ENCODE results near the gene LRIG1.

Gene LRIG1

DNA sequence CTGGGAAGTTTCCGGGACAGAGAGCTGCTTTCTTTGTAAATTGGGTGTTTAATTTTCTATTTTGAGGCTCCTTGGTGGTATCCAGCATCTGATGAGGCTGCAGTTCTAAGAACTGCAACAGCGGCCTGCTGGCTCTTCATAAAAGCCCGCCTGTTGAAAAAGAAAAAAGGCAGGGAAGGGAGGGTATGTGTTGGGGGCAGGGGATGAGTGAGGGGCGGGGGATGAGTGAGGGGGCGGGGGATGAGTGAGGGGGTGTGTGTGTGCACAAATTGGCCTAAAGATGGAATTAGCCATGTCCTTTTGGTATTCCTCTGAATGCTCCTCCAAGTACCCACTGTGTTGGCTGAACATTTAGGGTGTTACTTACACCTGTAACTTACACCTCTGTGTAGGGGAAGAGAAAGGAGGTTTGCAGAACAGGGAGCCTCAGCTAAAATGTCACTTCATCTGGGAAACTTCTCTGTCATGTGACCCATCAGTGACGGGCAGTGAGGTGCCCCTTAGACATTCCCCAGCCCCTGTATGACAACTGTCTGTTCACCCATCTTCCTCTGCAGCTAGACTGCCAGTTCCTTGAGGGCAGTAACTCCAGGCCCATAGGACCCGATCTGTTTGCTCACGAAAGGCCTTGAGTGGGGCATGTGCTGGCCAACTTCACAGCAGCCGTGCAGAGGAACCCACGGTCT lies 57.6 kb downstream of the LRIG1 start:
- TF ChIP-seq POLR2A (IDR thresholded peaks at IDR 0.05; ENCODE audit: low read depth, low read length) = no peak
- FAIRE-seq (no peak), DNase-seq (ENCODE audit: insufficient read length, low spot score) (no peak)

DNA sequence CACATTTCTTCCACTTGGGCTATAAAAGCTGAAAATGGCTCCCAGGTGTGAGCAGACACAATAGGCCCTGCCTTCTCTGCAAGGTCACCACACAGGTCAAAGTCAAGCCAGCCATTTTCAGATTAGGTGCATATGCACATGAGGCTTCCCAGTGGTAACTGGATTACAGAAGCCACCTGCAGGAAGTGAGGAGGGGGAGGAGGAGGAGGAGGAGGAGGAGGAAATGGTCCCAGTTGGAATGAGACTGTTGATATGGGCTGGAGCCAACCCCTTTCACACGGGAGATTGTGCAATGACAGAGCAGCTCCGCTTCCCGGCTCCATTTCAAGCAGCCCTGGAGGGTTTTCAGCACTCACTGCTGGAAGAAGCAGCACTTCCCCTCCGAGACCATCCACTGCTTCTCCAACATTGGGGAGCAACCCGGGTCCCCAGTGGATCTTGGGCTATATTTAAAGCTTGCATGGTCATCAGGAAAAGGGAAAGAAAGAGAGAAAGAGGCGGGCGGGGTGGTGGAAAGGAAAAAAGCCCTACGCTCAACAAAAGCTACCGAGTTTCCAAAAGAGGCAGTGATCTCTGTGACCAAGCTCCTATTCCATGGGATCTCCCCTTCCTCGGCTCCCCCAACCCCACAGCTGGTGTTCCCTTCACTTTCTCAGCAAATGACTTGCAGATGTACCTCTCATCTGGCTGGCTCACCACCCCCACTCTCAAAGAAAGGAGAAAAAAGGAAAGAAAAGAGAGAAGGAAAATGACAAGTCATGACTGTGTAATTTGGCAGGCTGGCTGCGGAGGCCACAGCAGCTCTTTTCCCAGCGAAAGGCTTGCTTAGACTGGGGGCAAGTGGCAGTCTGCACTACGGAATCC lies 58.3 kb downstream of the LRIG1 start:
- DNase-seq (ENCODE audit: insufficient read length, low spot score) (peak; percentile 51), FAIRE-seq (peak; percentile 82)
- TF ChIP-seq POLR2A (IDR thresholded peaks at IDR 0.05; ENCODE audit: low read depth, low read length) = no peak

DNA sequence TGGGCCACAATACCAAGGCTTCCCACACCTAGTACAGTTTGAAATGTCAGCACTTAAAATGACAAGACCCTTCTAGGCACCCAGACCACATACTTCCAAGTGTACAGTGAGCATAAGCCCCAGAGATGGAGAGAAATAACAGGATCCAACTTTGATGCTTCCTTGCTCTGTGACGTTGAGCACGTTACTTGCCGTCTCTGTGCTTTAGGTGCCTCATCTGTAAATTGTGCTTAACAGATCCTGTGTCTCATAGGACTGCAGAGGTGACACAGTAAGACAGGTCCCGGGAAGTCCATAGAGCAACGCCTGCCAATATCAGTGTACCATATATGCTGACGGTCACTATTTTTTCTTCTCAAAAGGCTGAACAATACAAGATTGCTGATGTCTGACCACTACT lies 59.1 kb downstream of the LRIG1 start:
- DNase-seq (ENCODE audit: insufficient read length, low spot score) (no peak), FAIRE-seq (no peak)
- no peak for TF ChIP-seq POLR2A (IDR thresholded peaks at IDR 0.05; ENCODE audit: low read depth, low read length)

DNA sequence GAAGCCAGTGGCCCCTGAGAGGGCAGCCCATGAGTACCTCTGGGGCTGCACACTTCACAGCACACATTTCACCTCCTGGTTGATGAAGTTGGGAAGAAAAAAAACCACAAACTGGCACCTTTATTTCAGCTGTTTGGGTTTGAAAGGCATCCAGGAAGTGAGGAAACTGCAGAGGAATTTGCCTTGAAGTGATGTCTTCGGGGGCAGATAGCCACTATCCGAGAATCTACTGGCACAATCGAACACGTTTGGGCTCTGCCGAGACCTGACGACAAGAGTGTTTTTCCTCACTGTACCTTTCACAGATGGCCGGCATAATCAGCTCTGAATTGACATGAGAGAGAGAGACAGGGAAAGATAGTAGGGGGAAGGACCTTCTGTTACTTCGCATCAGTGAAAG lies 59.7 kb downstream of the LRIG1 start:
- DNase-seq (ENCODE audit: insufficient read length, low spot score) = peak; percentile 35
- peak; percentile 72 for FAIRE-seq
- no peak for TF ChIP-seq POLR2A (IDR thresholded peaks at IDR 0.05; ENCODE audit: low read depth, low read length)

DNA sequence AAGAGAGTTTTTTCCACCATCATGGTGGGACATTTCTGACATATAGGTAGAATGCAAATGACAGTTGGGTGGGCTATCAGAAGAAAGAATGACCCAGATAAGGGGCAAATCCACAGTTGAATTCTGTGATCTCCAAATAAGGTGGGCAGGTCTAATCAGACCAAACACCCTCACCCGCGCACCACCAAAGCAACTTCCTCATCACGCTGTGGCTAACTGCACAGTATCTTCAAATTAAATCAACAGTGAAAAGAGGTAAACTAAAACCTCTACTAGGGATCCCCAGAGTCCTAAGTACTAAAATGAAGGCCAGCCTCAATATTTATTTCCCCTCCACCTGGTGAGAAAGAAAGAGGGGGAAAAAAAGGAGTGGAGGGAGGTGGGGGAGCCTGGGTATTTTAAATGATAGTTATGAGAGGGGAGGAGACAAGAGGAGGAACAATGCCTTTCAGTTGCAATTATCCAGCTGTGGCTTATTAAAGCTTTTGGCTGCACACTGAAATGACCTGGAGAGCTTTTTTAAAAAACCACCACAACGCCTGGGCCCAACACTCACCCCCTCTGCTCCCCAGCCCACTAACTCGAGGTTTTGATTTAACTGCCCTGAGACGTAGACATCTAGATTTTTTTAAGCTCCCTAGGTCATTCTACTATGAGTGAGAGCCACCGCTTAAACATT lies 61.0 kb downstream of the LRIG1 start:
- FAIRE-seq = no peak
- no peak for TF ChIP-seq POLR2A (IDR thresholded peaks at IDR 0.05; ENCODE audit: low read depth, low read length)
- no peak for DNase-seq (ENCODE audit: insufficient read length, low spot score)

DNA sequence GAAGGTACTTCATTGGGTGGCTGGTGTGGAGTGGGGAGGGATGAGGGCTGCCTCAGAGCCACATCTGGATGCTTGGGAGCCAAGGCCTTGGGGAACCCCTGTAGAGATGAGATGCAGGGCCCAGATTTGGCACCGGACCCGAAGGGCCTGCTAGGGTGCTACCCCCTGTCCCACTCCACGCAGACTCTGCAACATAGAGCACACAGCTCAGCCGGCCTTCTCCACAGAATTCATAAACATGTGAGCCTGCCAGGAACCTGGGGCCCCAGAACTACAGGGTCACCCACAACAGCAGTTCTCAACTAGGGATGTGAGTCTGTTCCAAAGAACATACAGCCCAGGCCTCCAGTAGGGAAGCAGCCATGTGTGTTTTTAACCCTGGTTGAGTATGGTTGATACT lies 62.8 kb downstream of the LRIG1 start:
- TF ChIP-seq POLR2A (IDR thresholded peaks at IDR 0.05; ENCODE audit: low read depth, low read length) = no peak
- no peak for DNase-seq (ENCODE audit: insufficient read length, low spot score)
- no peak for FAIRE-seq

DNA sequence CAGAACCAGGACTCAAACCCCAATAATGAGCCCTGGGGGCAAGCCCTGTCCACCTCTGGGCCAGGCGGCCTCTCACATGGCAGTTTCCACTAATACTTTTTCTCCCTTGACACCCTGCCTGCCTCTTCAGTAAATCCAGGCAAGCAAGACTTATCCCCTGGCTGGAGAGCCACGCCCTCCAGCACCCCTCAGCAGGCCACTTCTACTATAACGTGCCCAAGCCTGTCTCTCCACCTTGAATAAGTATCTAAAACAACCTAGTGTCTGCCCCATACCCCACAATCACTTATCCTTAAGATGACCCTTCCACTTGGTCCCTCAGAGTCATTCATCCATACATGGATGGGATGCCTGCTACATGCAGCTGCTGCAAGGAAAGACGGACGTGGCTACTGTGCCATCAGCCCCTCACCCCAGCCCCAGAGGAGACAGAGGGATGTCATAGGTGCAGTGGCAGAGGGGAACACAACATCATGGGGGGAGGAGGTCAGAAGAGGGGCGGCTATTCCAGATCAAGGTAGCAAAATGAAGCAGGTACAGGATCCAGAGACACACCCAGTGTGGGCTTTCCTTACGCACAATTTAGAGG lies 63.4 kb downstream of the LRIG1 start:
- DNase-seq (ENCODE audit: insufficient read length, low spot score) = no peak
- FAIRE-seq = no peak
- TF ChIP-seq POLR2A (IDR thresholded peaks at IDR 0.05; ENCODE audit: low read depth, low read length) = no peak

DNA sequence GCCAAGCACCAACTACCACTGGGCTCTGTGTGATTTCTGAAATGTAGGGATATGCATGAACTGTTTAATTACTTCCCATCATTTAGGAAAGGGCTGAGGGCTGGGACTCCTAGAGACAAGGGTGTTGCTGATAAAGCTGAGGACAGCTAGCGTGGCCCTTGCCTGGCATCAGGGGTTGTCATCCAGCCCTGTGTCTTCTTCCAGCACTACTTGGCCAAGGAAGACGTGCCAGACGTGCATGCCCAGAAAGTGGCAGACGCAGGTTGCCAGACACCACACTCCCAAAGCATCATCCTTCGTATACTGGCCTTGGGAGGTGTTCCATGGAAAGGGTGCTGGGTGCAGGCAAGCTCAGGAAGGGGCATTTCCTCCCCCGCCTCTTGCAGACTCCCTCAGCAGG lies 64.8 kb downstream of the LRIG1 start:
- no peak for TF ChIP-seq POLR2A (IDR thresholded peaks at IDR 0.05; ENCODE audit: low read depth, low read length)
- FAIRE-seq = no peak
- DNase-seq (ENCODE audit: insufficient read length, low spot score) = no peak

DNA sequence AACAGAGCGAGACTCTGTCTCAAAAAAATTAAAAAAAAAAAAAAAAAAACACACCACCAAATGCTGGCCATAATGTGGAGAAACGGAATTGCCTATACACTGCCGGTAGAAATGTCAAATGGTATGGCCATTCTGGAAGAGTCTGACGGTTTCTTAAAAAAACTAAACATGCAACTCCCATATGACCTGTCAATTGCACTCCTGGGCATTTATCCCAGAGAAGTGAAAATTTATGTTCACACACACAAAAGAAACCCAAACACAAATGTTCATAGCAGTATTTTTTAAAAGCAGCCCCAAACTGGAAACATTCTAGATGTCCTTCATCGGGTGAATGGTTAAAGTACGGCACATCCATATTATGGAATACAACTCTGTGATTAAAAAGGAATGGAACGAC lies 66.1 kb downstream of the LRIG1 start:
- DNase-seq (ENCODE audit: insufficient read length, low spot score) (no peak), FAIRE-seq (no peak)
- TF ChIP-seq POLR2A (IDR thresholded peaks at IDR 0.05; ENCODE audit: low read depth, low read length) = no peak

DNA sequence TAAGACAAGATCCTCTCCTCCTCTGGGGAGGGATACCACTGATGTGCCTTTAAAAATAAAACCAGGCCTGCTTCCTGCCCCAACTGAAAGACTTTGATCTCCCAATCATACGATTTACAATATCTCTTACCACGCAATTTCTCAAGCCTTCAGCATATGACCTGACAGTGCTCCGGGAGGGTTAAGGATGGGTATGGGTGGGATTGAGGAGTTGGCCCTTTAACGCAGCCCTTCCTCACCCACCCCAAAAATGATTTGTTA lies 67.4 kb downstream of the LRIG1 start:
- FAIRE-seq (no peak), DNase-seq (ENCODE audit: insufficient read length, low spot score) (no peak)
- TF ChIP-seq POLR2A (IDR thresholded peaks at IDR 0.05; ENCODE audit: low read depth, low read length) = no peak

DNA sequence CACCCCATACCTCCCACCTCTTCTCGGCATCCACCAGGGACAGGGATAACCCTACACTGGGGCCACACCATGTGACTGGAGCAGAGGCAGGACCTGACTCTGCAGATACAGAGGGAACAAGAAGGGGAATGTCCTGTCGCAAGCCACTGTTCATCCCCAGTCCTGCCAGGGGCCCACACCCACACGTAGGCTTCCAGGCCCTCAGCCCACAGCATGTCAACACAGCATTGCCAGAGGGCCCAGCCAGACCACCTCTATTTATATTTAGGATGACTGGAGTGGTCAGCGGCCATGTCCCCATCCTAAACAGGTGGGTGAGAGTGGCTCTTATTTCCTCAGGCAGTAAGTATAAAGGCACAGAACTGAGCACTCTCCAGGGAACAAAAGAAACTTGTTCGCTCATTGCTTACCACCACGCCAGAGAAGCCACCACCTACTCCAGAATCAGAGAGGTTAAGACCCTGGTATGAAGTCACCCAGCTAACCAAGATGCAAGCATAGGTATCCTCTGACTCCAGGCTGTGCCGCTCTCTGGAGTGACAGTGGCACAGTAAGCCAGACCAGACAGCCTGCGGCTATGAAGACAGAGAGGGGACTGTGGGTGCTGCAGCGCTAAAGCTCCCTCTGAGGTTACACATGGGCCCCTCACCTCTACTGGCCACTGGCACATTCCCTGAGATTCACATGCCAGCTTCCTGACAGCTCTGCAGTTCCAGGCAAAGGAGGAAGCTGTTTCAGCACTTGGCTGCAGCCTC lies 67.9 kb downstream of the LRIG1 start:
- DNase-seq (ENCODE audit: insufficient read length, low spot score) (no peak), FAIRE-seq (no peak)

DNA sequence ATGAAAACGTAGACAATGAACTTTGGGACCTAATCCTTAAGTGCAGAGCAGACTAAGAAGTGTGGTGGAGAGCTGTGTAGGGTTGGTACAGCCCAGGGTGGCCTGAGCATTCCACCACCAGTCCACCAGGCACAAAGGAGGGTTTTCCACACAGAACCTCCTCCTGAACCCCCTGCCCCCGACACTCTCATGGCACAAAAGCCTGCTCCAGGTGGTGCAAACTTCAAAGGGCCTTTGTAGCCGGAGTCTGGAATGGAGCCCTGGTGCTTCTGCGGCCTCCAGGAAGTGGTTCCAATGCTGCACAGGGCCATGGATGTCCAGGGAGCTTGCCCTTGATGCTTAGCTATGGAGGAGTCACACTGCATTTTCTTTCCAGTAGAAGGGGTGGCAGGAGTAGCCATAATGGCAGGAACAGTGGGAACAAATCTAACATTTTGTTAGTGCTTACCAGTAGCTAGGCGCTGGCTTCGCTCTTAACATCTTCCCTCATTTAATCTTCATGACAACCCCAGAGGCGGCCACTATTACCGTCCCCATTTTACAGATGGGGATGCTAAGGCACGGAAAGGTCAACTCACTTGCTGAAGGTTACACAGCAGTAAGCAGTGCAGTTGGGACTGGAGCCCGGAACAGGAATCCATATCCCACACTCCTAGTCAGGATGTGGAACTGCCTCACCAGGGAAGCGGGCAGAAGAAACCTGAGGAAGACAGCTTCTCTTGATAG lies 68.6 kb downstream of the LRIG1 start:
- no peak for TF ChIP-seq POLR2A (IDR thresholded peaks at IDR 0.05; ENCODE audit: low read depth, low read length)
- DNase-seq (ENCODE audit: insufficient read length, low spot score) (no peak), FAIRE-seq (no peak)

More for the DNA sequence above, 67.9 kb downstream of the LRIG1 start:
- no peak for TF ChIP-seq POLR2A (IDR thresholded peaks at IDR 0.05; ENCODE audit: low read depth, low read length)

DNA sequence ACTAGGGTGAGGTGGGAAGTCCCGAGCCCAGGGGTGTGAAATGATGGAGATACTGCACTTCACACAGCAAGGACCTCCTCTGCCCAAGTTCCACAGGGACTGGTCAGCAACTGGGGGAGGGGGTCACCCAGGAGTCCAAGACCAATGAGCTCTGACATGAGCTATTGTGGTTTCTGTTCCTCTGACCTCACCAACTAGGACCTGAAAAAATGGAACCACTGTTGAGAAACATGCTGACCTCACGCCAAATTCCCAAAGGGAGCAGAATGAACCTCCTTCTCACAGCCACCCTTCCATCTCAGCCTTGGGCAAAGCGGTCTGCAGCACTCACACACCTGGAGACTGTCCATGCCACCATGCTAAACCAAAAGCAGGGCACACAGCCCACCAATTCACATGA lies 69.3 kb downstream of the LRIG1 start:
- DNase-seq (ENCODE audit: insufficient read length, low spot score) (no peak), FAIRE-seq (no peak)
- no peak for TF ChIP-seq POLR2A (IDR thresholded peaks at IDR 0.05; ENCODE audit: low read depth, low read length)

Measured in H54 (cell line).